Measurements from ENCODE around the gene ZNF18.

DNA sequence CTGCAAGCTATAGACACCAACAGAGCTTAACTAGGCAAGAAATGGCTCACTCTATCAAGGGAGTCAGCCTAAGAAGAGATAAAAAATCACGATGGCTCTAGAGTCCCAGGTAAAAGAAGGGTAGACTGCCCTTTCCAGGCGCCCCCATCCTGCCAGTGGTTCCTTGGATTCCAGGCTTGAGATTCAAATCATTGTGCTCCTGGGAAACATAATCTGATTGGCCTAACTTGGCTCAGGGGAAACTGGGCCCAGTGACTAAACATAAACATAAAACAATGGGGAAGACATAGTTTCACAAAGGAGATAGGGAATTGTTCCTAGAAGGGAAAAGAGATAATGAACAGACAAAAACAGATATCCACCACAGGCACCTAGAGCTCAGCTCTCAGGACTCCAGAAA is 56.4 kb downstream of the ZNF18 start:
- TF ChIP-seq FOXP2 (optimal IDR thresholded peaks at IDR 0.05; ENCODE audit: control extremely low read depth, extremely low read length, insufficient read depth) (no peak), POLR2AphosphoS5 (IDR thresholded peaks at IDR 0.05; ENCODE audit: borderline replicate concordance, low read depth, low read length) (no peak)
